GM23248 (cell line): ENCODE data around the gene MACROD2.

Experiments used
- EZH2 ChIP-seq: fragments of 200-600 bp; sonication (generic); IDR thresholded peaks from 2 replicates; pipeline ENCODE4 v1.6.1; 2018; ENCODE audit warnings: antibody characterized with exemption, mild to moderate bottlenecking; ENCODE audit not compliant: insufficient read depth, poor library complexity, severe bottlenecking
- EZH2phosphoT487 ChIP-seq: fragments of 200-600 bp; sonication (generic); IDR thresholded peaks from 2 replicates; pipeline ENCODE4 v1.6.1; 2018; ENCODE audit warnings: antibody characterized with exemption, moderate library complexity, mild to moderate bottlenecking, low read depth; ENCODE audit not compliant: insufficient read depth

GRCh38 chr20:15555913-15556312 is 1560.6 kb downstream of the MACROD2 start:
- TF ChIP-seq EZH2 (no peak), EZH2phosphoT487 (no peak)
